GM23338 (cell line): Measurements from ENCODE around the gene SMPDL3B. TPM values are rescaled to one million over a fixed set of nuclear protein-coding genes. Genes with fewer than 3 reads are reported as not detected.
A peak's percentile ranks its signal among the peaks of the same experiment; 100 is the strongest.

ENCODE experiments used
- ATAC-seq: fragments of 200-7000 bp; cut with Tn5 transposase; 3 replicates; pipeline ENCODE4 v1.9.1; 2020
- DNase-seq: peaks from one replicate; pipeline ENCODE4 v3.0.0-alpha.2; 2015; ENCODE audit warnings: low spot score
- H2AFZ ChIP-seq: fragments of 200-600 bp; sonication (generic); 2 replicates; pipeline ENCODE4 v1.8.0; 2016; ENCODE audit warnings: antibody characterized with exemption, mild to moderate bottlenecking, moderate library complexity
- H3F3A ChIP-seq: fragments of 200-600 bp; sonication (generic); replicated peaks from 2 replicates; pipeline ENCODE4 v1.8.0; 2017; ENCODE audit warnings: antibody characterized with exemption, mixed run types, low read depth
- H3K27ac ChIP-seq: fragments of 200-600 bp; sonication (generic); 2 replicates; pipeline ENCODE4 v1.6.1; 2016; ENCODE audit warnings: low read depth
- H3K27me3 ChIP-seq: fragments of 200-600 bp; sonication (generic); 2 replicates; pipeline ENCODE4 v1.8.0; 2016; ENCODE audit warnings: mild to moderate bottlenecking, mixed run types, moderate library complexity; ENCODE audit not compliant: insufficient read depth
- H3K36me3 ChIP-seq: fragments of 200-600 bp; sonication (generic); 2 replicates; pipeline ENCODE4 v1.8.0; 2016; ENCODE audit warnings: mild to moderate bottlenecking; ENCODE audit not compliant: insufficient read depth
- H3K4me1 ChIP-seq: fragments of 200-600 bp; sonication (generic); 2 replicates; pipeline ENCODE4 v1.8.0; 2016; ENCODE audit warnings: mild to moderate bottlenecking, moderate library complexity; ENCODE audit not compliant: insufficient read depth
- H3K4me2 ChIP-seq: fragments of 200-600 bp; sonication (generic); 2 replicates; pipeline ENCODE4 v1.7.1; 2017; ENCODE audit warnings: mixed run types
- H3K4me3 ChIP-seq: fragments of 200-600 bp; sonication (generic); 2 replicates; pipeline ENCODE4 v1.6.1; 2016; ENCODE audit warnings: mixed run types
- H3K79me2 ChIP-seq: fragments of 200-600 bp; sonication (generic); replicated peaks from 2 replicates; pipeline ENCODE4 v1.8.0; 2017; ENCODE audit warnings: mild to moderate bottlenecking; ENCODE audit not compliant: insufficient read depth
- H3K9me2 ChIP-seq: fragments of 200-600 bp; sonication (generic); 2 replicates; pipeline ENCODE4 v1.8.0; 2017; ENCODE audit not compliant: insufficient read depth
- H4K20me1 ChIP-seq: fragments of 200-600 bp; sonication (generic); replicated peaks from 2 replicates; pipeline ENCODE4 v1.8.0; 2017; ENCODE audit warnings: mild to moderate bottlenecking; ENCODE audit not compliant: insufficient read depth
- H3K27ac Mint-ChIP-seq: 2 replicates; pipeline ENCODE4 v1.8.0; 2020; ENCODE audit warnings: inconsistent platforms, mild to moderate bottlenecking, moderate library complexity, mixed read lengths
- H3K27me3 Mint-ChIP-seq: 3 replicates; pipeline ENCODE4 v1.8.0; 2022; ENCODE audit warnings: low read depth, mild to moderate bottlenecking, moderate library complexity, mixed read lengths, inconsistent platforms; ENCODE audit not compliant: insufficient read depth, poor library complexity
- H3K36me3 Mint-ChIP-seq: 3 replicates; pipeline ENCODE4 v1.8.0; 2021; ENCODE audit warnings: low read depth, mild to moderate bottlenecking, inconsistent platforms, moderate library complexity, mixed read lengths
- H3K4me1 Mint-ChIP-seq: 3 replicates; pipeline ENCODE4 v1.8.0; 2020; ENCODE audit warnings: mild to moderate bottlenecking, inconsistent platforms, mixed read lengths
- H3K4me3 Mint-ChIP-seq: 3 replicates; pipeline ENCODE4 v1.8.0; 2021; ENCODE audit warnings: moderate library complexity, mild to moderate bottlenecking, inconsistent platforms, mixed read lengths
- H3K9me3 Mint-ChIP-seq: 3 replicates; pipeline ENCODE4 v1.8.0; 2020; ENCODE audit warnings: moderate library complexity, mild to moderate bottlenecking, inconsistent platforms, mixed read lengths
- CREB1 ChIP-seq: fragments of 250-450 bp; sonication (Bioruptor Pico); IDR thresholded peaks from 2 replicates; pipeline ENCODE4 v1.5.0; 2020; ENCODE audit warnings: low read depth, mild to moderate bottlenecking, moderate library complexity
- ETS1 ChIP-seq: IDR thresholded peaks from 2 replicates; pipeline ENCODE4 v1.6.1; 2016; ENCODE audit warnings: antibody characterized with exemption
- EZH2phosphoT487 ChIP-seq: fragments of 200-600 bp; sonication (generic); IDR thresholded peaks from one replicate; pipeline ENCODE4 v1.8.1; 2018; ENCODE audit warnings: antibody characterized with exemption; ENCODE audit not compliant: unreplicated experiment
- JUNB ChIP-seq: IDR thresholded peaks from one replicate; pipeline ENCODE4 v1.6.1; 2016; ENCODE audit warnings: antibody characterized with exemption; ENCODE audit not compliant: unreplicated experiment
- NANOG ChIP-seq: IDR thresholded peaks from 2 replicates; pipeline ENCODE4 v1.6.1; 2016; ENCODE audit warnings: antibody characterized with exemption, borderline replicate concordance
- POLR2AphosphoS5 ChIP-seq: IDR thresholded peaks from 2 replicates; pipeline ENCODE4 v1.6.1; 2016; ENCODE audit warnings: antibody characterized with exemption, low read depth
- REST ChIP-seq: IDR thresholded peaks from one replicate; pipeline ENCODE4 v1.6.1; 2018; ENCODE audit warnings: antibody characterized with exemption; ENCODE audit not compliant: unreplicated experiment
- STAT1 ChIP-seq: IDR thresholded peaks from one replicate; pipeline ENCODE4 v1.6.1; 2016; ENCODE audit warnings: antibody characterized with exemption; ENCODE audit not compliant: unreplicated experiment
- ZNF114 ChIP-seq: fragments of 250-450 bp; sonication (Bioruptor Pico); IDR thresholded peaks from 2 replicates; pipeline ENCODE4 v1.5.0; 2020; ENCODE audit warnings: mild to moderate bottlenecking, moderate library complexity
- ZNF331 ChIP-seq: fragments of 250-450 bp; sonication (Bioruptor Pico); IDR thresholded peaks from 2 replicates; pipeline ENCODE4 v1.5.0; 2020; ENCODE audit warnings: low read depth, mild to moderate bottlenecking, moderate library complexity
- ZNF462 ChIP-seq: fragments of 250-450 bp; sonication (Bioruptor Pico); IDR thresholded peaks from 2 replicates; pipeline ENCODE4 v1.5.0; 2020; ENCODE audit warnings: mild to moderate bottlenecking, moderate library complexity
- polyA plus RNA-seq: library from polyadenylated mRNA; unstranded; fragments of >200 nt; fragmentation: Nextera tagmentation; extraction: Ambion mirVana; gene quantifications from 2 replicates; pipeline ENCODE4 v1.2.1, GENCODE V29; 2016
- total RNA-seq: library from RNA; depleted of rRNA; stranded (reverse); fragments of >200 nt; shearing (Covaris generic); gene quantifications from 2 replicates; pipeline ENCODE4 v1.2.3, GENCODE V29; 2014

The SMPDL3B gene
- total and polyA plus RNA-seq, 2 experiments from 2014 or later = 39.5 to 83.1 TPM

- no peak for TF ChIP-seq ZNF462 (CRISPR knock-in tag)
- no peak for TF ChIP-seq NANOG
- TF ChIP-seq CREB1 = no peak
- no peak for TF ChIP-seq EZH2phosphoT487
- TF ChIP-seq POLR2AphosphoS5 = no peak
- TF ChIP-seq ETS1 = no peak
- TF ChIP-seq ZNF114 (CRISPR knock-in tag) = no peak
- TF ChIP-seq ZNF331 (CRISPR knock-in tag) = no peak
- TF ChIP-seq STAT1 = no peak
These were observed 22.4 kb upstream of the SMPDL3B start (continued) for GRCh38 chr1:27912429-27912828.

GRCh38 chr1:27915082-27915575 is 19.7 kb upstream of the SMPDL3B start:
- no peaks in the 10 kb centered on the region for H3K9me2 ChIP-seq
- peaks cover 10% of the 10 kb centered on the region for H3K36me3 ChIP-seq
- Mint-ChIP-seq H3K9me3 (peaks cover 13% of the 10 kb centered on the region), H3K27ac (peak overlapping the region; percentile 63; the same call in 1 of the 2 replicates), H3K36me3 (peaks cover 35% of the 10 kb centered on the region), H3K27me3 (peaks cover 33% of the 10 kb centered on the region), H3K4me3 (peak overlapping the region; percentile 99), H3K4me1 (no peaks in the 10 kb centered on the region; the same call in 2 of the 3 replicates)
- H3K4me2 ChIP-seq = no peak overlapping the region
- H4K20me1 ChIP-seq = 0 out of 2 replicates have a peak, but pooled peaks cover 6% of the 10 kb centered on the region
- ATAC-seq = no peak; the same call in 2 of the 3 replicates
- H3K79me2 ChIP-seq = peaks cover 36% of the 10 kb centered on the region
- TF ChIP-seq STAT1 (no peak), JUNB (no peak), NANOG (no peak), POLR2AphosphoS5 (no peak), ZNF114 (CRISPR knock-in tag) (no peak), REST (no peak), EZH2phosphoT487 (no peak), ZNF331 (CRISPR knock-in tag) (no peak), CREB1 (no peak)
- no peaks in the 10 kb centered on the region for H3F3A ChIP-seq
- peak overlapping the region; percentile 28; the same call in 1 of the 2 replicates for H2AFZ ChIP-seq
- DNase-seq = no peak
- no peak overlapping the region for H3K27ac ChIP-seq
- no peak overlapping the region for H3K4me3 ChIP-seq
- peaks cover 6% of the 10 kb centered on the region; the same call in 1 of the 2 replicates for H3K4me1 ChIP-seq
- peaks cover 10% of the 10 kb centered on the region for H3K27me3 ChIP-seq
